K562 (cell line): ENCODE data around the gene GLIS2. TPM values are rescaled to one million over a fixed set of nuclear protein-coding genes. Genes with fewer than 3 reads are reported as not detected.
A peak's percentile ranks its signal among the peaks of the same experiment; 100 is the strongest.

Experiments
- ATAC-seq: fragments of 200-7000 bp; cut with Tn5 transposase; 3 replicates; pipeline ENCODE4 v1.9.1; 2020; ENCODE audit warnings: moderate library complexity
- BruUV-seq: library from RNA; stranded (reverse); fragments of 400-500 nt; replicated peaks from 2 replicates; lab custom pipeline; 2021; lab: Mats Ljungman, UMichigan
- CTCF ChIA-PET: fragments of 300-600 bp; formaldehyde crosslinking; extraction: SDS; loops from one replicate; lab custom pipeline; 2021; ENCODE audit warnings: low intra/inter-chr PET ratio; lab: Yijun Ruan, JAX
- POLR2A ChIA-PET: fragments of 300-600, 350-650 bp; sonication (Branson Sonifier 250); formaldehyde crosslinking; extraction: SDS; loops from one replicate; lab custom pipeline; 2021; ENCODE audit warnings: antibody characterized with exemption, inconsistent platforms; lab: Yijun Ruan, JAX
- DNase-seq, 4 experiments: peaks; one replicate each; pipeline versions ENCODE4 v3.0.0 to v3.0.0-alpha.2; 2011 to 2018; ENCODE audit warnings: low spot score in 3 of 4, mixed read lengths in 3 of 4; ENCODE audit errors: extremely low read depth in 1 of 4
- FAIRE-seq: peaks from 2 replicates; lab custom pipeline; 2011; peaks lifted over from hg19 to GRCh38; lab: Jason Lieb, UNC
- H2AFZ ChIP-seq: 2 replicates; pipeline ENCODE4 v1.6.0; 2011; ENCODE audit warnings: low read depth, low read length, control low read depth, inconsistent platforms
- H3K27ac ChIP-seq: fragments of 200-600 bp; 3 replicates; pipeline ENCODE4 v1.8.0; 2011; ENCODE audit warnings: low read depth, mild to moderate bottlenecking, control low read depth, inconsistent platforms, low read length, moderate library complexity, mixed read lengths; ENCODE audit errors: extremely low read depth
- H3K27me3 ChIP-seq, 2 experiments: fragments of 300-600 bp in 1 of 2; 2 replicates in 1 of 2; 3 replicates in 1 of 2; pipeline versions ENCODE4 v1.6.0 to v1.8.0; 2011; ENCODE audit warnings: inconsistent platforms in 2 of 2, low read length in 2 of 2, mild to moderate bottlenecking in 1 of 2, mixed read lengths in 1 of 2, moderate library complexity in 1 of 2; ENCODE audit not compliant: control insufficient read depth in 2 of 2, insufficient read depth in 2 of 2
- H3K36me3 ChIP-seq: fragments of 300-600 bp; 3 replicates; pipeline ENCODE4 v1.8.0; 2011; ENCODE audit warnings: mild to moderate bottlenecking, low read length, inconsistent platforms; ENCODE audit not compliant: control insufficient read depth, insufficient read depth
- H3K4me1 ChIP-seq, 2 experiments: fragments of 200-600 bp in 1 of 2; replicated peaks in 1 of 2; 2 replicates in 1 of 2; 3 replicates in 1 of 2; pipeline versions ENCODE4 v1.5.1 to v1.8.0; 2011; ENCODE audit warnings: inconsistent platforms in 2 of 2, low read length in 2 of 2, mild to moderate bottlenecking in 1 of 2, mixed read lengths in 1 of 2, moderate library complexity in 1 of 2; ENCODE audit not compliant: control insufficient read depth in 2 of 2, insufficient read depth in 2 of 2
- H3K4me2 ChIP-seq: 2 replicates; pipeline ENCODE4 v1.6.1; 2011; ENCODE audit warnings: low read length, control low read depth, inconsistent platforms, mixed read lengths; ENCODE audit not compliant: insufficient read depth
- H3K4me3 ChIP-seq: fragments of 200-600 bp; sonication (generic), shearing (Covaris generic); 2 replicates; pipeline ENCODE4 v1.5.1; 2016; ENCODE audit warnings: control low read depth, inconsistent platforms
- H3K79me2 ChIP-seq: fragments of 200-600 bp; 3 replicates; pipeline ENCODE4 v1.8.0; 2011; ENCODE audit warnings: low read length, inconsistent platforms; ENCODE audit not compliant: control insufficient read depth, insufficient read depth
- H3K9ac ChIP-seq, 2 experiments: 2 replicates each; pipeline versions ENCODE4 v1.6.0 to v1.6.1; 2011; ENCODE audit warnings: low read depth in 2 of 2, low read length in 2 of 2, control low read depth in 1 of 2, inconsistent platforms in 1 of 2, mild to moderate bottlenecking in 1 of 2, mixed read lengths in 1 of 2; ENCODE audit not compliant: insufficient read depth in 1 of 2
- H3K9me1 ChIP-seq: one replicate; pipeline ENCODE4 v1.6.0; 2011; ENCODE audit warnings: inconsistent platforms, mild to moderate bottlenecking, low read length, moderate library complexity; ENCODE audit not compliant: control insufficient read depth, insufficient read depth
- H3K9me3 ChIP-seq: replicated peaks from 2 replicates; pipeline ENCODE4 v1.5.1; 2011; ENCODE audit warnings: low read depth, low read length, inconsistent platforms; ENCODE audit not compliant: control insufficient read depth, insufficient read depth
- H4K20me1 ChIP-seq: replicated peaks from 2 replicates; pipeline ENCODE4 v1.6.1; 2011; ENCODE audit warnings: low read length, inconsistent platforms, mixed read lengths; ENCODE audit not compliant: control insufficient read depth, insufficient read depth
- ASH1L ChIP-seq: fragments of 450-650 bp; IDR thresholded peaks from 2 replicates; pipeline ENCODE4 v1.6.1; 2018; ENCODE audit warnings: borderline replicate concordance, mild to moderate bottlenecking, low read depth; ENCODE audit not compliant: partially characterized antibody
- CBFB ChIP-seq: sonication (generic); formaldehyde crosslinking; IDR thresholded peaks from 2 replicates; pipeline ENCODE4 v1.4.0; 2020; ENCODE audit warnings: mild to moderate bottlenecking, missing genetic modification reagents
- DPF2 ChIP-seq: fragments of 450-650 bp; IDR thresholded peaks from 2 replicates; pipeline ENCODE4 v1.6.1; 2016
- ILF3 ChIP-seq: fragments of 450-650 bp; IDR thresholded peaks from 2 replicates; pipeline ENCODE4 v1.6.1; 2018; ENCODE audit warnings: antibody characterized with exemption, mild to moderate bottlenecking, moderate library complexity, borderline replicate concordance
- KDM2B ChIP-seq: fragments of 250-450 bp; sonication (Bioruptor Pico); IDR thresholded peaks from 2 replicates; pipeline ENCODE4 v1.8.0; 2021; ENCODE audit warnings: mild to moderate bottlenecking, moderate library complexity
- PATZ1 ChIP-seq: fragments of 250-450 bp; sonication (Bioruptor Pico); IDR thresholded peaks from 2 replicates; pipeline ENCODE4 v1.5.0; 2020; ENCODE audit warnings: mild to moderate bottlenecking, borderline replicate concordance
- PHF20 ChIP-seq: fragments of 450-650 bp; IDR thresholded peaks from 2 replicates; pipeline ENCODE4 v1.6.1; 2018; ENCODE audit not compliant: partially characterized antibody
- PTBP1 ChIP-seq: fragments of 200-400 bp; formaldehyde crosslinking; IDR thresholded peaks from 2 replicates; pipeline ENCODE4 v1.6.1; 2017; ENCODE audit warnings: low read depth, low read length
- RBFOX2 ChIP-seq: fragments of 200-400 bp; formaldehyde crosslinking; IDR thresholded peaks from 2 replicates; pipeline ENCODE4 v1.6.1; 2017; ENCODE audit warnings: low read depth, mild to moderate bottlenecking, low read length, moderate library complexity
- ZKSCAN1 ChIP-seq: fragments of 150-350 bp; IDR thresholded peaks from 2 replicates; pipeline ENCODE4 v1.6.1; 2016; ENCODE audit warnings: low read depth, low read length
- ZNF277 ChIP-seq: fragments of 250-450 bp; sonication (Bioruptor Pico); IDR thresholded peaks from 2 replicates; pipeline ENCODE4 v1.8.0; 2022; ENCODE audit warnings: inconsistent platforms, mild to moderate bottlenecking, moderate library complexity, borderline replicate concordance
- ZNF740 ChIP-seq, 3 experiments: fragments of 200-800 bp in 1 of 3; sonication (Bioruptor generic) in 1 of 3; sonication (generic) in 1 of 3; formaldehyde crosslinking in 1 of 3; IDR thresholded peaks; 2 replicates each; pipeline versions ENCODE4 v1.6.1 to v1.8.0; 2016 to 2022; ENCODE audit warnings: mild to moderate bottlenecking in 2 of 3, missing compliant biosample characterization in 2 of 3, missing genetic modification characterization in 2 of 3, missing genetic modification reagents in 1 of 3
- WGBS: fragments of 100-300 bp; shearing (Covaris generic); methylation state at CpG from one replicate; pipeline ENCODE4 v1.1.6; 2016; ENCODE audit warnings: low coverage, mixed read lengths; ENCODE audit not compliant: insufficient coverage; ENCODE audit errors: missing lambda C conversion rate; 5-methylcytosine and 5-hydroxymethylcytosine counted together
- in situ Hi-C: fragments of 300-500 bp; cut with MboI; formaldehyde crosslinking; loops from 4 replicates; pipeline ENCODE4 v1.15.0; 2018; ENCODE audit warnings: inconsistent platforms, mixed read lengths
- intact Hi-C: fragments of 100-400 bp; cut with micrococcal nuclease; formaldehyde crosslinking; loops from 2 replicates; pipeline ENCODE4 v1.14.2; 2022
- polyA plus RNA-seq, 8 experiments: library from polyadenylated mRNA; depleted of rRNA in 4 of 8; stranded (reverse) in 5 of 8; unstranded in 3 of 8; fragments of >200 nt; fragmentation: Nextera tagmentation in 2 of 8; fragmentation: Illumina TruSeq in 1 of 8; extraction: Ambion mirVana in 2 of 8; extraction: Trizol in 1 of 8; gene quantifications; 2 replicates each; pipeline versions ENCODE4 v1.2.1 to v1.2.3, GENCODE V29; 2011 to 2014; ENCODE audit warnings: inconsistent platforms in 1 of 8, missing spikeins in 1 of 8
- total RNA-seq, 7 experiments: library from RNA; depleted of rRNA in 6 of 7; stranded (reverse); fragments of >200 nt in 6 of 7; fragmentation: Illumina TruSeq in 2 of 7; extraction: Trizol in 2 of 7; gene quantifications; 2 replicates each; pipeline versions ENCODE4 v1.2.1 to v1.2.3, GENCODE V29; 2011 to 2021; ENCODE audit warnings: low replicate concordance in 1 of 7

The GLIS2 gene
- total and polyA plus RNA-seq, 9 of the 15 experiments (the other 6 are each of a cell fraction or from before 2014, with no cell fraction given), result 0.10 to 9.0 (median 0.57) TPM

- no peaks in the 10 kb centered on the region for H3K9me1 ChIP-seq
- H3K36me3 ChIP-seq, result peaks cover 45% of the 10 kb centered on the region; the same call in 2 of the 3 replicates
- H2AFZ ChIP-seq, result no peak overlapping the region
- DNase-seq (no peak), ATAC-seq (no peak), FAIRE-seq (no peak)
- no peak for TF ChIP-seq ZNF740 (CRISPR knock-in tag; IDR thresholded peaks at IDR 0.05)
- no peak for TF ChIP-seq ZNF740 (tag; IDR thresholded peaks at IDR 0.05)
- TF ChIP-seq ZNF277 (CRISPR knock-in tag), result no peak
- TF ChIP-seq CBFB (CRISPR knock-in tag), result no peak
- TF ChIP-seq PHF20, result no peak
- TF ChIP-seq ASH1L, result no peak
- no peak for TF ChIP-seq ILF3
- no peak for TF ChIP-seq DPF2
- no peak for TF ChIP-seq KDM2B (CRISPR knock-in tag)
- no peak for TF ChIP-seq ZKSCAN1
- TF ChIP-seq PATZ1 (CRISPR knock-in tag), result no peak
- no peak for TF ChIP-seq RBFOX2
- TF ChIP-seq PTBP1, result no peak
- no TSS peak for BruUV-seq
- H3K27me3 ChIP-seq, result no peaks in the 10 kb centered on the region
- POLR2A ChIA-PET, result no interaction called here
- peak overlapping the region in 1 of 2 experiments; percentile 73; a peak in 1 of 4 replicates for H3K9ac ChIP-seq
- peaks cover 7 to 62% of the 10 kb centered on the region in 2 experiments for H3K4me1 ChIP-seq
- H3K4me2 ChIP-seq, result no peak overlapping the region
- in situ Hi-C loops (no loop called here), intact Hi-C loops (no loop called here)
- no peak overlapping the region for H3K27ac ChIP-seq
- H3K4me3 ChIP-seq, result no peak overlapping the region
- 81% methylated on average over 8 of the region's 10 CpGs for WGBS
- no peaks in the 10 kb centered on the region for H3K79me2 ChIP-seq
- H4K20me1 ChIP-seq, result 0 out of 2 replicates have a peak, but pooled peaks cover 2% of the 10 kb centered on the region
- CTCF ChIA-PET, result no interaction called here
- no peaks in the 10 kb centered on the region for H3K9me3 ChIP-seq
These were observed 49.1 kb downstream of the GLIS2 start for GRCh38 chr16:4365014-4365406.
